Measurements from ENCODE around the gene C20orf96. TPM values are rescaled to one million over a fixed set of nuclear protein-coding genes. Genes with fewer than 3 reads are reported as not detected.
A peak's percentile ranks its signal among the peaks of the same experiment; 100 is the strongest.

Gene C20orf96
- total and polyA plus RNA-seq, 12 donors = 3.1 to 5.5 (median 4.4) TPM

- peak in 1 of 2 donors; percentile 0 for DNase-seq
- H3K9me3 ChIP-seq = no peaks in the 10 kb centered on the region
- peaks cover 0 to 56% (median 4%) of the 10 kb centered on the region in 9 donors for H3K36me3 ChIP-seq
- H3K27me3 ChIP-seq = no peaks in the 10 kb centered on the region
- no peak for TF ChIP-seq CTCF (IDR thresholded peaks at IDR 0.05)
- intact Hi-C loops (cut with DNase I) = loop anchor here in 4 of 10 donors (5.0 to 10.0 kb wide), 3 partner anchors 47 to 57 kb away; partner anchors contain the start of gene SOX12 (in 3 of the 4)
- no peaks in the 10 kb centered on the region for H3K4me1 ChIP-seq
- H3K4me3 ChIP-seq = no peak overlapping the region
- 25 to 32% methylated on average over 2 to 3 of the region's 3 CpGs for WGBS, 2 donors
- H3K27ac ChIP-seq = no peak overlapping the region
- no peak for ATAC-seq
Observed at GRCh38 chr20:277496-277781, 13.1 kb downstream of the C20orf96 start.

- Histone ChIP-seq H3K4me3 (no peak overlapping the region), H3K27ac (no peak overlapping the region), H3K36me3 (peaks cover 0 to 50% (median 4%) of the 10 kb centered on the region in 9 donors), H3K27me3 (no peaks in the 10 kb centered on the region), H3K9me3 (no peaks in the 10 kb centered on the region), H3K4me1 (no peaks in the 10 kb centered on the region)
- 92 to 93% methylated on average over 12 of the region's 12 CpGs for WGBS, 2 donors
- ATAC-seq = no peak
- intact Hi-C loops (cut with DNase I) = loop anchor here in 4 of 10 donors (5.0 to 10.0 kb wide), 3 partner anchors 48 to 58 kb away; partner anchors contain the start of gene SOX12 (in 3 of the 4)
- no peak for TF ChIP-seq CTCF (IDR thresholded peaks at IDR 0.05)
- no peak for DNase-seq
Observed at GRCh38 chr20:276620-277495, 13.7 kb downstream of the C20orf96 start.

GRCh38 chr20:275791-276190 lies 14.8 kb downstream of the C20orf96 start:
- no peaks in the 10 kb centered on the region for H3K4me1 ChIP-seq
- DNase-seq = no peak
- ATAC-seq = no peak
- H3K36me3 ChIP-seq = peaks cover 0 to 39% (median 4%) of the 10 kb centered on the region in 9 donors
- H3K27ac ChIP-seq = no peak overlapping the region
- intact Hi-C loops (cut with DNase I) = loop anchor here in 4 of 10 donors (5.0 to 10.0 kb wide), 3 partner anchors 49 to 59 kb away; partner anchors contain the start of gene SOX12 (in 3 of the 4)
- 92% methylated on average over 7 of the region's 7 CpGs for WGBS, 2 donors
- H3K9me3 ChIP-seq = no peaks in the 10 kb centered on the region
- no peak for TF ChIP-seq CTCF (IDR thresholded peaks at IDR 0.05)
- no peak overlapping the region for H3K4me3 ChIP-seq
- no peaks in the 10 kb centered on the region for H3K27me3 ChIP-seq

- WGBS, 2 donors = 48 to 71% methylated on average over 3 of the region's 3 CpGs
- Histone ChIP-seq H3K9me3 (no peaks in the 10 kb centered on the region), H3K36me3 (peaks cover 0 to 33% (median 4%) of the 10 kb centered on the region in 9 donors), H3K4me1 (no peaks in the 10 kb centered on the region), H3K27ac (no peak overlapping the region), H3K27me3 (no peaks in the 10 kb centered on the region), H3K4me3 (no peak overlapping the region)
- ATAC-seq = no peak
- intact Hi-C loops (cut with DNase I) = loop anchor here in 2 of 10 donors (10.0 kb wide), 2 partner anchors 51 to 61 kb away; partner anchors contain the start of gene SOX12 (in 1 of the 2)
- DNase-seq = no peak
- TF ChIP-seq CTCF (IDR thresholded peaks at IDR 0.05) = no peak
Observed at GRCh38 chr20:273884-274283, 16.7 kb downstream of the C20orf96 start.
